GM18907 (cell line): ENCODE data around the gene SLCO4A1.
"Not testable (repeated sequence)": the region's sequence is repeated elsewhere in the genome, so short reads cannot be mapped to it uniquely, and the experiment has no call there.

Source experiments
- ATAC-seq: cut with Tn5 transposase; IDR thresholded peaks from one replicate; pipeline ENCODE4 v1.9.1; 2021; ENCODE audit warnings: mild to moderate bottlenecking, moderate library complexity; ENCODE audit not compliant: unreplicated experiment

The SLCO4A1 gene

DNA sequence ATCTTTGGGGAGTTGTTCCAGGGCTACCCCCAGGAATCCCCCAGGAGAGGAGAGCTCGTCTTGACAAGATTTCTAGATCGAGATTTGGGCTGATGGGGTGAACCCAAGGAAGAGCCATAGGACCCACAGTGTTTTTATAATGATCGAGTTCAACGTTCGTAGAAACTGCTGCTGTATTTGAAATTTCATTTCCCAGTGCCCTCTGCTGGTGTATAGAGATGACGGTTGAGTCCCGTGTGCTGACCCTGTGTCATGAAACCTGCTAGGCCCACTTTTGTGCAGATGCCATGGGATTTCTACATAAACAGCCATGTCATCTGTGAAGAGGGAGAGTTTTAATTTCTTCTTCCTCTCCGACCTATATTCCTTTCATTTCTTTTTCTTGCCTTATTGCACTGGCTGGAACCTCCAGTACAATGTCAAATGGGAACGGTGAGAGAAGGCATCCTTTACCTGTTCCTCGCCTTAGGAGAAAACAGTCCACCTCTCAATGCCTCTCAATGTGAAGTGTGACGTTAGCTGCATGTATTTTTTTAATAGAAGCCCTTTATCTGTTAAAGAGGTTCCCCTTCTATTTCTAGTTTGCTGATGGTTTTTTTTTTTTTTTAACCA, 37.8 kb downstream of the SLCO4A1 start:
- no peak for ATAC-seq

DNA sequence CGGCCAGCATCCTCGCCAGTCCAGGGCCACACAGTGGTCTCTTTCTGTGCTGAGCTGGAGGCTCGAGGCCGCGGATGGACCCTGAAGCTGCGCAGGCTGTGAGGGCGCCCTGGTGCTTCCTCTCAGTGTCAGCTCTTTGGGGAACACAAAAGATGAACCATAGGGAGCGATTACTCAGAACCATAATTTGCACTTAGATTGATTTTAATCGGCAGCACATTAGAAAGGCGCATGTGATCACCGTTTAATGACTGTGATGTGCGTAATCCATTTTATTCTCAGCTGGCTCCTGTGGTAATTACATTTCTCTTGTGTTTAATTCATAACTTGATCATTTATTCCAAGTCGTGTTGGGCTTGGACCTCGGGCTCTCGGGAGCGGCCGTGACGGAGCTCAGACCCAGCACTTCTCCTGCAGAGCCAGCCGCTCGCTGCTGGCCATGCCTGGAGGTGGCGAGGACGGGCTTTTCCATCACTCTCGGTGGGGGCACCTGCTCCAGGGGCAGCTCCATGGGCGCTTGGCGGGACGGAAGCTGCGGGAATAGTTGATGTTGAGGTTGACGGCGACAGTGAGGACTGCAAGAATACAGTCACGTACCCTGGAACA, 40.7 kb downstream of the SLCO4A1 start:
- no peak for ATAC-seq

DNA sequence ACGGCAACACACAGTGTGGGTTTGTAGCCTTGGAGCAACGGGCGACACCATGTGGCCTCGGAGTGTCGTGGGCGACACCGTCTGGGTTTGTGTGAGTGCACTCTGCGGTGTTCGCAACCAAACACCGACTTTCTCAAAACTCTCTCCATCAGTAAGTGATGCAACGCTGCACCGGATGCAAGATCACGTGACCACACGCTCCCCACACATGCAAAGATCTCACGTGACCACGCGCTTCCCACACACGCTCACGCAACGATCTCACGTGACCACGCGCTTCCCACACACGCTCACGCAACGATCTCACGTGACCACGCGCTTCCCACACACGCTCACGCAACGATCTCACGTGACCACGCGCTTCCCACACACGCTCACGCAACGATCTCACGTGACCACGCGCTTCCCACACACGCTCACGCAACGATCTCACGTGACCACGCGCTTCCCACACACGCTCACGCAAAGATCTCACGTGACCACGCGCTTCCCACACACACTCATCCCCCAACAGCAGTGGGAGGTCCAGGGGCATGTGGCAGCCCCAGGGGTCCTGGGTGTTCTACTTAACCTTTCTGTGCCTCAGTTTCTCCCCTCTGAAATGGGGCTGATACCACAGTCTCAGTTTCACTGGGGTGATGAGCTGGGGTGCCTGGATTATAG, 41.5 kb downstream of the SLCO4A1 start:
- ATAC-seq, result not testable (repeated sequence)

DNA sequence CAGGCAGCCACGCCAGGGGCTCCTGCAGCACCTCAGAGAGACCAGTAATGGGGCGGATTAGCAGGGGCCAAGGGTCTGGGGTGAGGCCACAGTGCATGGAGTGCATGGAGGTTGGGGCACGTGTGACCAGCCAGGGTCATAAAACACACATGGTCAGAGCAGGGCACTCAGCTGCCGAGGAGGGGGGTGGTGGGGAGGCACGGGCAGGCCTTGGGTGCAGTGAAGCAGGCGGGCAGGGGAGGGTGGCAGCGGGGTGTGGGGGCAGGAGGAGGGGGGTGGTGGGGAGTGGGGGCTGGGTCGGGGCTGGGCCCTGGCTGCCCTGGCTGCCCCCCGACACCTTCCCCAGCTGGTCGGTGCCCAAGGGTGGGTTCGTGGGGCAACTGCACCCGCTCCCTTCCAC, 42.7 kb downstream of the SLCO4A1 start:
- ATAC-seq, result no peak

DNA sequence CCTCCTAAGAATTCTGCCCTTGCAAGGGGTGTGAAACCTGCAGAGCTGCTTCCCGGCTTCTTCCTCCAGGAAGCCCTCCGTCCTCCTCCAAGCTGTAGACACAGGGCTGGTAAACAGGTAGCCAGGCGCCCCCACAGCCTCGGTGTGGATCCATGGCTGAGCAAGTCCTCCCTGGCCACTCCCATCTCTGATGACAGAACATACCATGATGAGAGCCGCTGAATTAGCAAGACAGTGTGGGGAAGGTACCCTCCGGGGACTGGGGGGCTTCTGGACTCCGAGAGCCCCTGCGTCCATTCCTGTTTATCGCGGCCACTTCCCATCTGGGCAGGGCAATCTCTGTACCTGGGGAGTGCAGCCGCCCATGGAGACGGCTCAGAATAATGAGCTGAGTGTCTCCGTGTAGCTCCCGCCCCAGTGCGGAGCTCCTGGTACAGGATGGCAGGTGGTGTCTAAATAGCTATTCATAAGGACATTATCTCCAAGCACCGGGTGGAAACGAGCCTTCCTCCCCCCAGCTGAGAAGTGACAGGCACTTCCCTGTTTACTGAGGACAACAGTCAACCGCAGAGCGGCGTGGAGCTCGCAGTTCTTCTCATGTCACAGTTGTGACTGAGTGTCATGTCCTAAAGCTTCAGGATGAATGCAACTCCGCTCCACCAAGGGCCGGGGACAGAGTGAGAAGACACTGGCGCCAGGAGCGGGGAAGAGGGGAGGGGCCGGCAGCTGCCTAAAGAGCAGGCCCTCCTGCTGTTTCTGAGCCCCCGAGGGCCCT, 43.7 kb downstream of the SLCO4A1 start:
- ATAC-seq, result no peak

DNA sequence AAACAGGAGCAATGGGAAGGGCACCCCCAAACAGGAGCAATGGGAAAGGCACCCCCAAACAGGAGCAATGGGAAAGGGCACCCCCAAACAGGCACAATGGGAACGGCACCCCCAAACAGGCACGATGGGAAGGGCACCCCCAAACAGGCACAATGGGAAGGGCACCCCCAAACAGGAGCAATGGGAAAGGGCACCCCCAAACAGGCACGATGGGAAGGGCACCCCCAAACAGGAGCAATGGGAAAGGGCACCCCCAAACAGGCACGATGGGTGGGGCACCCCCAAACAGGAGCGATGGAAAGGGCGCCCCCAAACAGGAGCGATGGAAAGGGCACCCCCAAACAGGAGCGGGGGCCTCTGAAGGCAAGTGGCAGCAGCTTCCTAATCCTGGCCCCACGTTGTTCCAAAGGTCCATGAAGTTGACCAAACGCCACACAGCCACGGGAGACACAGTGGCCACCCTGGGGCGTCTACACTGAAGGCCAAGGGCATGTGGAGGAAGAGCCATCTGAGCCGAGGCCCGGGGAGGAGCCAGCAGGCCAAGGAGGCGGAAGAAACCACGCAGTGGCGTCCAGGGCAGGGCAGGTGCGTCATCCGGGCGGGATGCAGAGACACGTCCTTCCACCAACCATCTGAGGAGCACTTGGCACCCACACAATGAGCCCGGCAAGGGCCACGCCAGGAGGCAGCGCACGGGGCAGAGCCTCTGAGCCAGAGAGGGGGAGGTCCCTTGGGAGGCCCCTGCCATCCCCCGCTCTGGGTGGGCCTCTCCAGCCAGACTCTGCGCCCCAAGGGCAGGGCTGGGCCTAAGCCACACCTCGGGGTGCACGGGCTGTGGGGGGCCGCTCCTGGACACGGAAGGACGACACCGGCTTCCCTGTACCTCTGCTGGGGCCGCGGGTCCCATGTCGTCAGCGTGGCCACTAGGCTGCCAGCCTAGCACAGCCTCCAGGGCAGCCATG, 44.8 kb downstream of the SLCO4A1 start:
- no peak for ATAC-seq

DNA sequence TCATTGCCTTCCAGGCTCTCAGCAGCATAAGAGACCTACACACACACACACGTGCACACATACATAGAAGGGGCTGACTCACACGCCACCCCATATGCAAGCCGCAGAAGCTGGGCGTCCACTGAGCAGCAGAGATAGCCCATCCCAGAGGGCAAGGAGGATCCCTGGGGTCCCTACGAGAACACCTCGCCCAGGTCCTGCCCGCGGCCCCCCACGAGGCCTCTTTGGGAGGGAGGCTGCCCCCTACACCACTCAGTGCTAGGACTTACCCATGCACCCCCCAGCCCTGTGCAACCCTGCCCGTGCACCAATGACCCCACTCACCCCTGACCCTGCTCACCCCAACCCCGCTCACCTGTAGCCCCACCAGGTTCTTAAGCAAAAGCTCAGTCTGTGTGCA, 45.8 kb downstream of the SLCO4A1 start:
- ATAC-seq, result no peak

DNA sequence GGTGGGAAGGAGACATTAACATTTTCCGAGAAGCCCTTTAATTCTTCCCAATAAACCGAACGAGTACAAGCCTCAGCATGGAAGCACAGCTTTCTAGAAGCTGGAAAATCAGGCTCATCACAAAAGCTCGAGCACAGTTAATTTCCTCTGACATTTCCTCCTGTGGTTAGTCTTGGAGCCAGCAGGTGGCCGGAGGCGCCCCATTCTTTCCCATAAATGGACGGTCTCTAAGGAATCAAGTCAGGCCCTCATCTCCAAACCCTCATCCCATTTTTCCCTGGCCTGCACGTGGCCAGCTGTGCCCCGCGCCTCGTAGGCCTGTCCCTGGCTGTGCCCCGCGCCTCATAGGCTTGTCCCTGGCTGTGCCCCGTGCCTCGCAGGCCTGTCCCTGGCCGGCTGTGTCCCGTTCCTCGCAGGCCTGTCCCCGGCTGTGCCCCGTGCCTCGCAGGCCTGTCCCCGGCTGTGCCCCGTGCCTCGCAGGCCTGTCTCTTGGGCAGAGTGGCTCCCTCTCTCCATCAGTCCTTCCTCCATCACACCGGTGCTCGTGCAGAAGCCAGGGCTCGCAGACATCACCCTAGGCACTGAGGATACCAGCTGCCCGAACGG, 46.7 kb downstream of the SLCO4A1 start:
- ATAC-seq, result no peak

DNA sequence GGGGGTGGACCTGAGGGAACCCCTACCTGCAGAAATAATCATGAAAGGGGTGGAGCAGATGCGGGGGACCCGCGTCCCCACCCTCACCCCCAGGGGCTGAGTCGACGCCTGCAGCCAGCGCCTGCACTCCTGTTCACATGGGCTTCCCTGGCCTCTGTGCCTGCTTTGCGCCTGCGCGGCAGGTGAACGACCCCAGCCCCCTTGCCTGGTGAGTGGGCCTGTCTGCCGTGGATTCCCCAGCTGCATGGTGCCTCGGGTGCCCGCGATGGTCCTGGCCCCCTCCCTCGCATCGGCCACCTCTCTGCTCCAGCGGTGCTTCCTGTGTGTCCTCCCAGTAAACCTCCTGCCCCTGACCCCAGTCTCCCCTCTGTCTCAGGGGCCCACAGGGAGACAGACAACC, 47.6 kb downstream of the SLCO4A1 start:
- ATAC-seq, result no peak

DNA sequence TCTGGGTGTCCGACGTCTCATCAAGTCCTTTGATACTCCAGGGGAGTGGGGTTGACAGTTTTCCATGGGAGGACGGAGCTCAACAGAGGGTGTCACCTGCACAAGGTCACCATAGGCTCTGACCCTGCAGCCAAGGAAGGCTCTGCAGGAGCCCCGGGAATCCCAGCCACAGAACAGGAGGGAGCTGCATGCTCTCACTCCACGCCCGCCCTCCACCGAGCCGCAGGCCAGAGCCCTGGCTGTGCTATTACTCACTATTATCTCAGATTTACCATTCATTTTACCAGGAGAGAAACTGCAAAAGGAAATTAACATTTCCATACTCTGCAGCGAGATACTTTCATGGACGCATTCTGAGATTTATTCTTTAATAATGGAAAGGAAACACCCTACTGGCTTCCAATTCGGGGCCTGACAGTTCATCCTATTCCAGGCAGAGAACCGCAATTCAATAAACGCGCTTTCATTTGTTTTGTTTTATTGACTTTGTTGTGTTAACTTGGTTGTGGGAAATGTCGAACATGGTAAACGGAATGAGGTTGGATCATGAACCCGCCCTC, 48.0 kb downstream of the SLCO4A1 start:
- no peak for ATAC-seq

DNA sequence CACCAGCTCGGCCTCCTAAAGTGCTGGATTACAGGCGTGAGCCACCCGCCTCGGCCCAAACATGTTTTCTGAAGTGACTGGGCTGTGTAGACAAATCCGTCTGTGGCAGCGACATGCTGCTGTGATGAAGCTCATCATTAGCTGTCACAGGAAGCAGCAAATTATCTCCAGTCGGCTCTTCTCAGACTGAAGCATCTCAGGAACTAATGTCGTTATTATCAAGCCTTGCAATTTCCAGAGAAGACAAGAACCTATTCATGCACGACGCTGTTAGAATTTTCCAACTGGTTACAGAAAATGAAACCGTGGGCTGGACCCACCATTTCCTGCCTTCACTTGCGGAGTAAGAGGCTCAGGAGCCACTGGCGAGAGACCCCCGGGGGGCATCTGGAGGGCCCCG, 49.2 kb downstream of the SLCO4A1 start:
- no peak for ATAC-seq

DNA sequence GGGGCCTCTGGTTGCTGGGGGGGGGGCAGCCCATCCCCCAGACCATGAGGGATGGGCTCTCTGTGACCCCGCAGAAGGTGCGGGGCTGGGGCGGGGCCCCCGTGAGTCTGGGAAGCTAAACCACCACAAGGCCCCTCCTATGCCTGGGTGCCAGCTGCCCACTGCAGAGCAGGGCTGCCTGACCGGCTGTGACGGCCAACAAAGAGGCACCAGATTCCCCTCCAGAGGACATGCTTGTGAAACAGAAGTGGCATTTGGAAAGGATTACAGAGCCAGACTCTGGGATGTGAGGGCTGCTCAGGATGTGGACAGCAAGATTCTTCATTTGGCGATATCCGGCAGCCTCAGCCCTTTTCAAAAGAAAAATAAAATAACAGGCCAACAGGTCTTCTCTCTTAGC, 49.9 kb downstream of the SLCO4A1 start:
- ATAC-seq, result no peak

DNA sequence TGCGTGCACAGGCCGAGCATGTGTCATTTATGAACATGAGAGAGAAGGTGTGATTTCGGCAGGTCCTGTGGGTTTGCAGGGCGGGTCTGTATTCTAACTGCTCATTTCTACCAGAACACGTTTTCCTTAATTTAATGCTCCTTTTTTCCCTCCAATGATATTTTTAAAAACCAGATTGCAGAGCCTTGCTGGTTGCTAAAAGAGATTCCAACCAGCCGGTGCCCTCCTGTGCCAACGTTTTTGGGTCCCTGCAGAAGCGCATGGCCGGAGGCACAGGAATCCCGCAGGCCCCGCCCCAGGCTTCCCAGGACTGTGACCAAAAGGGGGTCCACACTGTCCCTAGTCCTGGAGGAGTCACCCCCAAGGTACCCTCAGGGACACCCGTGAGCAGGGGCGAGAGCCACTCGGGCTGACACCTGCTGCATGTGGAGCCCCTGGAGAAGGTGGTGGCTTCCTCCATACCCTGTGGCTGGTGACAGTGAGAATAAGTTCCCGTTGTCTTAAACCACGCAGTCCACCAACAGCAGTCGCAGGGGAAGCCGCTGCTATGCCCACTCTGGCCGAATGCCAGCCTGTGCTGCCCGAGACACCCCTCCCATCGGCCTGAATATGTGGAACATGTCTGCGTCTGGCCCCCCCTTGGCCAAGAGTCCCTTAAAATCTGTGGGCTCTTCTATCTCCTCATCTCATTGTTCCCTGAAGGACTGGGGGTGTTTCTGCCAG, 50.7 kb downstream of the SLCO4A1 start:
- no peak for ATAC-seq

DNA sequence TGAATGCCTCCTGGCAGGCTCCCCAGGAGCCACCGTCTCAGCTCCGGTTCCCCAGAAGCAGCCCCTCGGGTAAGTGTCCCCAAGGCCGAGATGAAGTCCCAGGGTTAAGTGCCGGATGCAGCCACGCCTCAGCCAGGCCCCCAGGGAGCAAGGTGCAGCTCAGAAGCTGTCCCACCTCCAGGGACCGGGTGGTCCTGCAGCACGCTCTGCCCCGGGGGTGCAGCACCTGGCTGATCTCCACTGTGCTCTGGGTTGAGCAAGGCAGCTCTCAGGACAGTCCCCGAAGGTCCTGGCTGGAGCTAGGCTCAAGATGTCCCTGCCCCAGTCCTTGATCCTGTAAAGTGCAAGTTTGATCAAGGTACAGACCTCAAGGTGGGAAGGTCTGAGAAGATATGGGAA, 51.2 kb downstream of the SLCO4A1 start:
- ATAC-seq, result no peak

DNA sequence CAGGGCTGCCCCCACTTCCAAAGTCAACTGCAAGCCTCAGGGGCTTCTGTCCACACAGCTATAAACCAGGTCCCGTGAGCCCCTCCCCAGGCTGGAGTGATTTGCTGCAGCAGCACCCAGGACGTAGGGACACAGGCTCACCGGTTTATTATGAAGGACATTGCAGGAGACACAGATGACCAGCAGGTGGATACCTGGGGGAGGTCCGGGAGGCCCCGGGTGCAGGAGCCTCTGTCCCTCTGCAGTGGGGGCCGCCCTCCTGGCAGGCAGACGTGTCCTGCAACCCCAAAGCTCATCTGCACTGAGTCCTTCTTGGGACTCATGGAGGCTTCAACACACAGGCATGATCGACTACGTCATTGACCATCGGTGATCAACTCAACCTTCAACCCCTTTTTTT, 51.8 kb downstream of the SLCO4A1 start:
- ATAC-seq, result no peak

DNA sequence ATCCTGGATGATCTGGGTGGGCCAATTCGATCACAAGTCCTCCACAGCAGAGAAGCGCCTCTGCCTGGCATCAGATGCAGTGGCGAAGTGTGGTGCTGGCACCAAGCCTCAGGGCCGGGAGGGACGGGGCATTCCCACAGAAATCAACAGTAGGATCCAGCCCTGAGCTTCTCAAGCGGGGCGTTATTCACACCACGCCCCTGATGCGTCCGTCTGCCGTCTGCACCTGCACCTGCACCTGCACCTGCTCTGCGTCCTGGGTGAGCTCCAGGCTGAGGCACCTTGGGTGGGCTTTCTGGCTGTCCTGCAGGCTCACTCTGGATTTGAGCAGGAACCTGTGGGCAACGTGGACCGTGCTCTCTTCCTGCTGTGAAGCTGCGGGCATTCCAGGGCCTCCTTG, 52.6 kb downstream of the SLCO4A1 start:
- no peak for ATAC-seq

DNA sequence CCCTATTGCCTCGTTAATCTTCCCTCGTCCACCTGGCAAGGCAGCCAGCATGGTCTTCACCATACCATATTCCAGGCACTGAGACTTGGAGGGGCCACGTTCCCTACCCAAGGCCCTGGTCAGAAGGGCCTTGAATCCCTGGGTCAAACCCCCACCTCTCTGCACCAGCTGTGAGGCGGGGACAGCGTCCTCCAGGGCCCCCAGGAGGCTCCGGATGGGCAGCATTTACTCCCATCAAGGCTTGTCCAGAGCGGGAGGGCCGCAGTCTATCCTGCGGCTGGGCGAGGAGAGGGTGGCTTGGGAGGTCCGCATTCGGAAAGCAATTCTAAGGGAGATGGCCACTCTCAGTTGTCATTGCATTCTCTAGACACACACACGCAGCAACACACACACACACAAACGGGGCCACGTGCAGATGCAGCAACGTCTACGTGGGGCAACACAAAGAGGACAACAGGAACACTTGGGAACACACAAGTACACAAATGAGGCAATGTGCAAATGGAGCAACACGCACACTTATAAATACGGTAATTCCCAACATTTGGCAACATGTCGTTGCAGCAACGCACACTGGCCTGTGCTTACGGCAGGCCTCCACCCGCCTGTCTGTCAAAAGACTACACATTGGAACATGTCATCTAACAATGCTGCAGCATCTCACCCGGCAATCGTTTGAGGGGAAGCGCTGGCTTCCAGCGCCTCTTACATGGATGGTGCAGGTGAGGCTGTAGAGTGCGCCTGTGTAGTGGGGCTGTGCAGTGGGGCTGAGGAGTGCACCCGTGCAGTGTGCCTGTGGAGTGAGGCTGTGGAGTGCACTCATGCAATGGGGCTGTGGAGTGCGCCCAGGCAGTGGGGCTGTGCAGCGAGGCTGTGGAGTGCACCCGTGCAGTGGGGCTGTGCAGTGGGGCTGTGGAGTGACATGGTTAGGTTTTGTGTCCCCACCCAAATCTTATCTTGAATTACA, 53.4 kb downstream of the SLCO4A1 start:
- no peak for ATAC-seq

DNA sequence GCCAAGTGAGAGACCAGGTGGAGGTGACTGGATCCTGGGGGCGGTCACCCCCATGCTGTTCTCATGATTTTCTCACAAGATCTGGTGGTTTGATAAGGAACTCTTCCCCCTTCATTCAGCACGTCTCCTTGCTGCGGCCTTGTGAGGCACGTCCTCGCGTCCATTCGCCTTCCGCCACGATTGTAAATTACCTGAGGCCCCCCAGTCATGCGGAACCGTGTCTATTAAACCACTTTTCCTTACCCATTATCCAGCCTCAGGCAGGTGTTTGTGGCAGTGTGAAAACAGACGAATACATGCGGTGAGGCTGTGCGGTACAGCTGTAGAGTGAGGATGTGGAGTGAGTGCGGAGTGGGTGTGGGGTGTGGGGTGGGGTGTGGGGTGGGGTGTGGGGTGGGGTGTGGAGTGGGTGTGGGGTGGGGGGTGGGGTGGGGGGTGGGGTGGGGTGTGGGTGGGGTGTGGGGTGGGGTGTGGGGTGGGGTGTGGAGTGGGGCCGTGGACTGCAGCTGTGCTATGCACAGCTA, 54.2 kb downstream of the SLCO4A1 start:
- ATAC-seq, result no peak
